ENCODE results near the gene PARP1.

- TF ChIP-seq, protein P1, sequence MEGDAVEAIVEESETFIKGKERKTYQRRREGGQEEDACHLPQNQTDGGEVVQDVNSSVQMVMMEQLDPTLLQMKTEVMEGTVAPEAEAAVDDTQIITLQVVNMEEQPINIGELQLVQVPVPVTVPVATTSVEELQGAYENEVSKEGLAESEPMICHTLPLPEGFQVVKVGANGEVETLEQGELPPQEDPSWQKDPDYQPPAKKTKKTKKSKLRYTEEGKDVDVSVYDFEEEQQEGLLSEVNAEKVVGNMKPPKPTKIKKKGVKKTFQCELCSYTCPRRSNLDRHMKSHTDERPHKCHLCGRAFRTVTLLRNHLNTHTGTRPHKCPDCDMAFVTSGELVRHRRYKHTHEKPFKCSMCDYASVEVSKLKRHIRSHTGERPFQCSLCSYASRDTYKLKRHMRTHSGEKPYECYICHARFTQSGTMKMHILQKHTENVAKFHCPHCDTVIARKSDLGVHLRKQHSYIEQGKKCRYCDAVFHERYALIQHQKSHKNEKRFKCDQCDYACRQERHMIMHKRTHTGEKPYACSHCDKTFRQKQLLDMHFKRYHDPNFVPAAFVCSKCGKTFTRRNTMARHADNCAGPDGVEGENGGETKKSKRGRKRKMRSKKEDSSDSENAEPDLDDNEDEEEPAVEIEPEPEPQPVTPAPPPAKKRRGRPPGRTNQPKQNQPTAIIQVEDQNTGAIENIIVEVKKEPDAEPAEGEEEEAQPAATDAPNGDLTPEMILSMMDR (IDR thresholded peaks at IDR 0.05) = no peak
- TF ChIP-seq POLR2A (IDR thresholded peaks at IDR 0.05) = no peak
- TF ChIP-seq POLR2AphosphoS5 (IDR thresholded peaks at IDR 0.05) = no peak
Observed at GRCh38 chr1:226417830-226418546, 10.1 kb upstream of the PARP1 start.
